NCI-H748 (cell line): ENCODE results near the gene RUFY4.
"Not testable (repeated sequence)": the region's sequence is repeated elsewhere in the genome, so short reads cannot be mapped to it uniquely, and the experiment has no call there.

Source experiments
- DNase-seq: peaks from one replicate; lab custom pipeline; 2025; ENCODE audit not compliant: unreplicated experiment; lab: John Stamatoyannopoulos, UW

The RUFY4 gene

DNA sequence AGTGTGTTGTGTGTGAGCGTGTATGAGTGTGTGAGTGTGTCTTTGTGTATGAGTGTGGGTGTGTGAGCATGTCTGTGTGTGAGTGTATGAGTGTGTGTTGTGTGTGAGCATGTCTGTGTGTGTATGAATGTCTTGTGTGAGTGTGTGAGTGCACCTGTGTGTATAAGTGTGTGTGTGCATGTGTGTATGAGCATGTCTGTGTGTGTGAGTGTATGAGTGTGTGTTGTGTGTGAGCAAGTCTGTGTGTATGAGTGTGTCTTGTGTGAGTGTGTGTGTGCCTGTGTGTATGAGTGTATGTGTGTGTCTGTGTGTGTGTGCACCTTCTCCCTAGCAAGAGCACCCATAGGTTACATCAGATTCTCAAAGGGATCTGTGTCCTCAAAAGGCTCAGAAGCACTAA, 37.8 kb upstream of the RUFY4 start:
- no peak for DNase-seq

- DNase-seq, result no peak
These were observed 37.2 kb upstream of the RUFY4 start for GRCh38 chr2:218031771-218032257.

- no peak for DNase-seq
These were observed 36.5 kb upstream of the RUFY4 start for GRCh38 chr2:218032336-218033171.

GRCh38 chr2:218033208-218033589, 35.9 kb upstream of the RUFY4 start:
- DNase-seq, result no peak

DNA sequence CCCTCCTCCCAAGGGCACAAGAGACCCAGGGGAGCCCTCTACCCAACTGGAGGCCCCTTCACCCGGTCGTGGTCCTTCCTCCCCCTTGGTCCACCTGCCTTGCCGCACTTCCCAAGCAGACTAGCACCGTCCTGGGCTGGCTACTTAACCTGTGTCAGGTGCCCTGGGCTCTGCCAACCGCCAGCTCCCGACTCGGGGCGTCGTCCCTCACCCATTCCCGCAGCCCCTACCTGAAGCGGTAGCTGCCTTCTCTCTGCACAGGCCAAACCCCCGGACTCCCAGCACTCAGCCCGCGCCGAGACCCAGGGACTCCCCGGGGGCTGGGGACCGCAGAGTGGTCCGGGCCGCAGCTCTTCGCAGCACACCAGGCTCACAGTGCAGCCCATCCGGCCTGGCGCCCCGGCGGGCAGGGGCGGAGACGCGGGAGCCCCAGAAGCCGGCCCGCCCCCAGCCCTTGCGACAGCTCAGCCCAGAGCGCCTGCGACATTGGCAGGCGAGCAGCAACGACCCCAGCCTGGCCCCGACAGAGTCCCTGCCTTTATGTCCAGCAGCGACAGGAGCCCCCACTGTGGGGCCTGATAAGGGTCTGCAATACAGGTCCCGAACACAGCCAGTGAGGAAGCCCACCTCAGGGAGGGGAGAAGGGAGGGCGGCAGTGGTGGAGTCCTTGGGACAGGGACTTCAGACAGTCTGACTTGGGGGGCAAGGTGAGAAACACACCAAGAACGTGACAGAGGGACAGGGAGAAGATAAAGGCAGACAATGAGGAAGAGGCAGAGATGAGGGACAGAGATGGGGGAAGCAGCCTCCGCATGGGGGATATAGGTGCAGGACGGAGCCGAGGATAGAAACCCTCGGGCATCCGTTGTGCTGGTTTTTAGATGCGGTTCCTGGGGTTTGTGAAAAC, 35.2 kb upstream of the RUFY4 start:
- no peak for DNase-seq

DNA sequence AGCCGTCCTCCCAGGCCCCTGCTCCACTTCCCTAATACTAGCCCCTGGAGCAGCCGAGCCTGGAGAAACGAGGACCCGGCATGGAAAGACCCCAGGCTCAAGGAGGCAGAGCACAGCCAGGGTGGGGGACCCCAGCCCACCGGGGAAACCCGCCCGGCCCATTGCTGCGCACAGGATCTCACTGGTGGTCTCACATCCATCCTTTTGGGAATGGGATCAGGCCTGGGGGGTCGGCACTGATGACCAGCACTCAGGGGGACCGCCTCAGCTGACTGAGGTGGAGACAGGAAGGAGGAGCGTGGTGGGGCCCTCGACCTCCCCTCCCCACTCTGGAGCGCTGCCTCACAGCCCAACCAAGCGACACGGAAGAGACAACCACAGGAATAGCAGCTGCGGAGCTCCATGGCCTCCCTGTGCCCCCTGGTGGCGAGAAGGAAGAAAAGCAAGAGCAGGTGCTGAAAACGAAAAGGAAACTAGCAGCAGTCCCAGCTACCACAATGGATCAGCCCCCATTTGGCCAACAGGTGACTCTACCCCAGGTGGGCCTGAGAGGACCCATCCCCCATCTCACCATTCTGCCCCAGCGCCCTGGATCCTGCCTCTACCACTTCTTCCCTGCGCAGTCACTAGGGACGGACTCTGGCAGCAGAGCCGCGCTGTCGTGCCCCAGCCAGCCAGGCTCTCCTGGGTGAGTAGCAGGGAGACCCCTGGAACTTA, 34.4 kb upstream of the RUFY4 start:
- DNase-seq, result peak; percentile 52

DNA sequence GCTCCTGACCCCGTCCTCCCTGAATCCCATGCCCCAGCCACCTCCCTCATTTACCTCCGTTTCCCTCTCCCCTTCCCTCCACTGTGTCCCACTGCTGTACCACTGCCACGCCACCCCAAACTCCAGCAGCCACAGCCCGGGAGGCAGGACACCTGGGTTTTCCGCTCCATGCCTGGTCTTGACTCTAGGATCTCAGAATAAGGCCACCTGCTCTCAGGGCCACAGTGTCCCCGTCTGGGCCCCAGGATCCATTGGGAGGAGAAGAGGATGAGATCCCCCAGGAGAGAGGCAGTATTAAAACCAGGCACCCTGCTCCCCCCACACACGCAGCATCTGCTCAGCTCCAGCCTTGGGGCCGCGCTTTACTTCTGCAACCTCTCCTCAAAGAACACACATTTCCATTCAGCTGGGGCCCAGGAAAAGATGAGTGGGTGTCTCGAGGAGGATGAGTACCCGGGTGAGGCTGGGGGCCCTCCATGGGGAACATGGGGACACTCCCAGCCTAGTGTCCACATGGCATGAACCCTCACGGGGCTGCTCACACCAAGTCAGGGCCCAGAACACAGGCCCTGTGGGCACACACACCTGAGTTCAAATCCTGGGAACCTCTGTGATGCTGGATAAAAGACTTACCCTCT, 33.5 kb upstream of the RUFY4 start:
- DNase-seq, result no peak

DNA sequence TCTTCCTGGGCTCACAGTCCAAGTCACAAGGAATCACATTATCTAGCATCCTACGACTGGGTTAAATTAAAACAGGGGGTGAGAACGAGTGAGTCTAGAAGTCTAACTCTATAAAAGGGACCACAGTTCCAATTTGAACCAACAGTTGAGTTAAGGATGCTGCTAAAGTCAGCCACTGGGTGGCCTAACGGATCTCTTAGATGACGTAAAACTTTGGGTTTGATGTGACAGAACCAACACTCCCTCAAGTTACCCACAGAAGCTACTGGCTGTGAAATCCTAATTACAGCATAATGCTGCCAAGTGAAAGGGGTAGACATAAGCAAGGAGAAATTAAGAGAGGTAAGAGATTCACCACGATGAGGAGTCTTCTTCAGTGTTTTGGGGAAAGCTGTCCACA, 32.7 kb upstream of the RUFY4 start:
- no peak for DNase-seq

DNA sequence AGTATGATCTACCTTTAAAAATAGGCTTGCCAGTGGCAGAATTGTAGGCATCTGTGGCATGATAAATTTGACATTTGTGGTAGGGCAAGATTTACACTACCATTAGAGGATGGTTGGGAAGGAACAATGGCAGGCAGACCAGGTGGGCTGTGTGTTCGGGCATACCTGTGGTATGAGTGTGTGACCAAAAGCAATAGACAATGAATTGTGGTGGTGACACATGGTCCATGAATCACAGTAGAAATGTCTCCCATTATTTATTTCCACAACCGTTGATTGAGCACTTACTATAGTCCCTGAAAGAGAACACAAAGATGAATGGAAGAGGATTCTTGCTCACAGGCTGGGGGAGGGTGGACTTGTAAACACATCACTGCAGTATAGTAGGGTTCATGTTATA, 29.9 kb upstream of the RUFY4 start:
- no peak for DNase-seq

DNA sequence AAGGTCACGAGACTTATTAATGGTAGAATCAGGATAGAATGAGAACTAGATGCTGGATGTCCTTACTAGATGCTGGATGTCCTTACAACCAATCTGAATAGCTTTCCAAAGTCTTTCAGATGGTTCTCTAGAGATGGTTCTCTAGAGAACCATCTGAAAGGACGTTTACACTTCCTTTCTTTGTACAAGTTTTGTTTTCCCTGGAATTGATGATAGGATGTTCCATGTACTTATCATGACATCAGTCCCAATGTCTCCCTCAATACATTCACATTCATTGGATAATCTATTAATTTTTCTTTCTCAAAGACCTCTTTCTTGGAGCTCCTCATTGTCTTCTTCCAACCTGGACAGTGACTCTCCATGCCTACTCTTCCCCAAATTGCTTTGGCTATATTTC, 28.2 kb upstream of the RUFY4 start:
- no peak for DNase-seq

- no peak for DNase-seq
These were observed 27.5 kb upstream of the RUFY4 start for GRCh38 chr2:218041302-218042168.

GRCh38 chr2:218043100-218043499, 26.0 kb upstream of the RUFY4 start:
- DNase-seq, result no peak

DNA sequence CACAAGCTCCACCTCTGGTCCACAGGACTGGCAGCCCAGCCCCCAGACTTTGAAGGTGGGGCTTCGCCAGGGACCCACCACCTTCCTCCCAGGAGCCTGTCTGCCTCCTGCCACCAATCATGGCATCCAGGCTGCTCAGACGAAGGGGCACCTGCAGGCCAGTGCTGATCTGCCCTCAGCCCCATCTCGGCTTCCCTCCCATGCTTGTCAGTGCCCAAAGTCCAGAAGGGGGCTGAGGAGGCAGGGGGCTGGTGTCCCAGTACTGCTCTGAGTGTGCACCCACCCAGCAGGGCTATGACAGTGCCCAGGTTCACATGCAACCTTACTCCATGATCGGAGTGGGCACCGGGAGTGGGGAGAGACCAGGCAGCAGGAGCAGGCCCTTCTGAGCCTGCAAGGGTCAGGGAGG, 25.3 kb upstream of the RUFY4 start:
- no peak for DNase-seq

DNA sequence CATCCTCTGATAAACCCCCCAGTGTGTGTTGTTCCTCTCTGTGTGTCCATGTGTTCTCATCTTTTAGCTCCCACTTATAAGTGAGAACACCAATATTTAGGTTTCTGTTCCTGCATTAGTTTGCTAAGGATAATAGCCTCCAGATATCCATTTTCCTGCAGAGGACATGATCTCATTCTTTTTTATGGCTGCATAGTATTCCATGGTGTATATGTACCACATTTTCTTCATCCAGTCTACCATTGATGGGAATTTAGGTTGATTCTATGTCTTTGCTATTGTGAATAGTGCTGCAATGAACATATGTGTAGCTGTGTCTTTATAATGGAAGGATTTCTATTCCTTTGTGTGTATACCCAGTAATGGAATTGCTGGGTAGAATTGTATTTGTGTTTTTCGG, 24.5 kb upstream of the RUFY4 start:
- not testable (repeated sequence) for DNase-seq

GRCh38 chr2:218046238-218046637, 22.8 kb upstream of the RUFY4 start:
- DNase-seq, result no peak

GRCh38 chr2:218047536-218048225, 21.4 kb upstream of the RUFY4 start:
- no peak for DNase-seq

- DNase-seq, result no peak
These were observed 17.1 kb upstream of the RUFY4 start for GRCh38 chr2:218051903-218052302.

DNA sequence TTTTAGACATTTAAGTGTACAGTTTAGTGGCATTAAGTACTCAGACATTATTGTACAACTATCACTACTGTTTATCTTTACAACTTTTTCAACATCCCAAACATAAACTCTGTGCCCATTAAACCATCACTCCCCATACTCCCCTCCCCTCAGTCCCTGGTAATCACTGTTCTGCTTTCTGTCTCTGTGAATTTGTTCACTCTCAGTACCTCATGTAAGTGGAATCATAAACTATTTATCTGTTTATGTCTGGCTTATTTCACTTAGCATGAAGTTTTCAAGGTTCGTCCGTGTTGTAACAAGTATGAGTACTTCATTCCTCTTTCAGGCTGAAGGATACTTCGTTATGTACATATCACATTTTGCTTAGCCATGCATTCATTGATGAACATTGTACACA, 9.8 kb upstream of the RUFY4 start:
- DNase-seq, result no peak

DNA sequence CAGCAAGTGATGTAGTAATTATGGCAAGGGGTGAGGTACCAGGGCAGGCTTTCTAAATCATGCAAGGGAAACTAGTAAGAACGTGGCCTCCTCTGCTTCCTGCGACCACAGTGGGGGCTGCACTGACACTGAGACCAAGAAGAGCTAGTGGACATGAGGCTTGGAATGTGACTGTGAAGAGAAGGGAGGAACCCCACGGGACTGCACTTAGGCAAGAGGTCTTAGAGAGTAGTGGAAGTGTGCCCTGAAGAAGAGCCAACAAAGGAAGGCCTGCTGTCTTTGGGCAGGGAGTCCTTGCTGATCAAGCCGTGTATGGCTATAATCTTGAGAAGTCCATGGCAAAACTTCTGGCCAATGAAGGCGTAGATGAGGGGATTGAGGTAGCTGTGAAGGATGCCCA, 8.9 kb upstream of the RUFY4 start:
- DNase-seq, result no peak
